Breast epithelium (tissue), 3 donors: ENCODE results near the gene NUAK1.

Source experiments
- CTCF ChIP-seq, 3 donors: fragments of 450-650 bp; IDR thresholded peaks; one replicate each; pipeline ENCODE4 v1.5.1; 2016 to 2017; ENCODE audit warnings: antibody characterized with exemption in 3 of 3, mild to moderate bottlenecking in 3 of 3, moderate library complexity in 3 of 3
- POLR2AphosphoS5 ChIP-seq, 3 donors: sonication (generic); formaldehyde crosslinking; IDR thresholded peaks; one replicate each; pipeline ENCODE4 v1.6.1; 2017; ENCODE audit warnings: antibody characterized with exemption in 3 of 3

- TF ChIP-seq CTCF (IDR thresholded peaks at IDR 0.05) (no peak), POLR2AphosphoS5 (IDR thresholded peaks at IDR 0.05) (no peak)
Observed at GRCh38 chr12:106144847-106145246, 6.1 kb upstream of the NUAK1 start.
